AG08395 (cell line): ENCODE measurements around the gene VAC14.
"Not testable (repeated sequence)": the region's sequence is repeated elsewhere in the genome, so short reads cannot be mapped to it uniquely, and the experiment has no call there.

Experiments used
- DNase-seq: peaks from one replicate; pipeline ENCODE4 v3.0.0; 2012; ENCODE audit warnings: mixed read lengths, low spot score

VAC14 gene

GRCh38 chr16:70743791-70744190, 57.2 kb downstream of the VAC14 start:
- no peak for DNase-seq

GRCh38 chr16:70742967-70743366, 58.0 kb downstream of the VAC14 start:
- not testable (repeated sequence) for DNase-seq

DNA sequence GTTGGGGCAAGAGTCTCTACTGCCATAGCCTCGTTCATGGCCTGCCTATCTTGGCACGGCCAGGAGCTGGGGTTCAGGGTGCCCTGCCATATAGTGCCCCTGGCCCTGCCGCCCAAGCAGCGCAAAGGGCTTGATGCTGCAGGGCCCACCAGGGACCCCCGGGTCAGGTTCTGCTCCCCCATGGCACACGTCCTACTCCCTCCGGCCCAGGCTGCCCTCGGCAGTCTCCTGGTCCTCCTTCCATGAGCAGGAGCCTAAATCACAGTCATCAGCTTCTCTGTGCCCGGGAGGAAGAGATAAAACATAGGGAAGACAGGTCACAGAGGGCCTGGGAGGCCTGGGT, 59.2 kb downstream of the VAC14 start:
- DNase-seq: no peak

- DNase-seq: peak; percentile 74
These were observed 59.8 kb downstream of the VAC14 start for GRCh38 chr16:70740914-70741782.

- no peak for DNase-seq
These were observed 60.6 kb downstream of the VAC14 start for GRCh38 chr16:70740174-70740913.

- no peak for DNase-seq
These were observed 61.6 kb downstream of the VAC14 start for GRCh38 chr16:70739389-70739788.

- DNase-seq: peak; percentile 86
These were observed 62.6 kb downstream of the VAC14 start for GRCh38 chr16:70738083-70738977.

DNA sequence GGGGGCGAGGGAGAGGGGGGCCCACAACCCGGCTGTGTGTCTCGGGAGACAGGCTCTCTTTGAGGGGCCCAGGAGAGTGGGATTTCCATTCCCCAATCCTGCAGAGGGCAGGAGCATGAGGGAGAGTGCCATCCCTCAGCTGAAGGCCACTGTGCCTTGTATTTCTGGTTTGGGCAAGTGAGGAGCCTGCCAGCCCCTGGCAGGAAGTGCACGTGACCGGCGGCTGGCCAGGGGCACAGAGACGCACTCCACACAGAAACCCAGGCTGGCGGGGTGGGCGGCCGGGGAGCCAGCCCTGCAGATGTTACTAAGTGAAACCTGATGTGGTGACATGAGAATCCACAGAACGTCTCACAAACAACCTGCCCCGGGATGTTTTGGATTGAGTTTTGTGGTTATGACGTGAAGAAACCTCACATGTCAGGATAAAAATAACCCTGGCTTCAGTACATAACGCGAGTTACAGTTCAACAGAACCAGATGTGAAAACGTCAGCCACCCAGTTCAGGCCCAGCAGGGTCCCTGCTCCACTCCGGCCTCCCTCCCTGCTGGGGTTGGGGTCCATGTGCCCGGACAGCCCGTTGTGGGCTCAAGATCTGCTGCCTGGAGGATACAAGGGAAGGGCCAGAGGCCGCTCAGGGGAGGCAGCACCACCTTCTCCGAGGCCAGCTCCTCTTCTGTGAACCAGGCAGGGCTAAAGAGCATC, 63.4 kb downstream of the VAC14 start:
- peak; percentile 93 for DNase-seq

GRCh38 chr16:70736465-70737376, 64.2 kb downstream of the VAC14 start:
- DNase-seq: no peak

DNA sequence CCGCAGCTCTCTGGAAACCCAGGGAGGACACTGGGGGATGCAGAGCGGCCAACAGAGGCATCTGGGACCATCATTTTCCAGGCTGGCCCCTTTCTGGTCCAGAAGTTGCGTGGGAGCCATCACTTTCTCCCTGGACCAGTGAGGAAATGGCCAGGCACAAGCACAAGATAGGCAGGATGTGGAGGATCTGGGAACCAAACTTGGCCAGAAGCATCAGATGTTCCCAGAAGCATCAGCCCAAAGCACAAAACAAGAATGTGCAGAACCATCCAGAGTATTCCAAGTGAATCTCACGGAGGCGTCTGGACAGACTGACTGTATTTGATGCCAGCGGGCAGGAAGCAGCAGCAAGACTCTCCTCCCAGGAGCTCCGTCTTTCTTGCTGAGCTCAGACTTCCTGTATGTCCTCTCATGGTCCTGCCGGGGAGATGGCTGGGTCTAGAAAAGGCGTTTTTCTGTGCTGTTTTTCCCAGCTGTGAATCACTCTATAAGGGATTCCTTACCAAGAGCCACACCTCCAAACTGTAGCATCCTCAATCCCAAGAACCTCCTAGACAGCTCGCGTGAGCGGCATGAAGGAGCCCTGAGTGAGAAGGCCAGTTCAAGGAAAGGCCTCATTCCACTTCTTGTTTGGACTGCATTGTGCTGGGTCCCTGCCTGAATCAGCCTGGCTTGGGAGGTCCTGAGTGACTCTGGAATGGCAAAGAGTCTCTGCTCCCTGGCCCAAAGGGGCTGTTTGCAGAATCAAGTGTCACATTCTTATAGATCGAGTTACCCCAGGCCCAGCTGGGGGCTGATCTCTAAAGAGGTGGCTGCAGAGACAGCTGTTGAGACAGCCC, 65.6 kb downstream of the VAC14 start:
- peak; percentile 89 for DNase-seq

GRCh38 chr16:70734522-70735095, 66.3 kb downstream of the VAC14 start:
- DNase-seq: no peak

GRCh38 chr16:70730944-70731343, 70.0 kb downstream of the VAC14 start:
- no peak for DNase-seq

DNA sequence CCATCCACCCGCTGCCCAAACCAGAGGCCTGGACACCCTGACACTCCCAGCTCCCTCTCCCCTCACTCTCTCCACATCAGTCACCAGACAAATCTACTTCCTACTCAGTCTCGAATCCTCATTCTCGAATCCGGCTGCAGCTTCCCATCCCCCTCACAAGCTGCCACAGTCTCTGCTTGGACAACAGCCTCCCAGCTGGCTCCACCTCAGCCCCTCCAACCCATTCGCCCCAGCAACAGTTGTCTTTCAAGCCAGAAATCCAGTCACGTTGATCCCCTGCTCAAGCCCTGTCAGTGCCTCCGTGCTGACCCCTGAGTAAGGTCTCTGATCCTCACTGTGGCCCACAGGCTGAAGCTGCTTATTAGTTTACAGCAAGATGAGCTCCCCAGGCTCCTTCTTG, 70.9 kb downstream of the VAC14 start:
- no peak for DNase-seq

DNA sequence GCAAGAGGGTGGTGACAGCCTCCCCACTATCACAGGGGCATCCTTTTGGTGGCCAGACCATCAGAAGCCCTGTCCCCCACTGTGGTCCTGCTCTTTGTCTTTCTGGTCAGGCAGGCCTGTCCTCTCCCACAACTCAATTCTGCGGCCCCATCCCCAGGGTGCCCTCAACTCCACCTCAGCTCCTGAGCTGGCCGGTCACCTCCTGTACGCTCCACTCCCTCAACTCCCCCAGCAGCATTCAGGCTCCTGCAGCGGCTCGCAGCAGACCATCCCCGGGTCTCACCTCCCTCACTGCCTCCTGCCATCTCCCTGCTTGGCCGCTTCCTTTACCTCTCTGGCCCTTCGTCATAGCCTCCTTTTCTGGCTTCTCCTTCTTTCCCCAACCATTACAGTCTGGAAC, 71.7 kb downstream of the VAC14 start:
- no peak for DNase-seq

DNA sequence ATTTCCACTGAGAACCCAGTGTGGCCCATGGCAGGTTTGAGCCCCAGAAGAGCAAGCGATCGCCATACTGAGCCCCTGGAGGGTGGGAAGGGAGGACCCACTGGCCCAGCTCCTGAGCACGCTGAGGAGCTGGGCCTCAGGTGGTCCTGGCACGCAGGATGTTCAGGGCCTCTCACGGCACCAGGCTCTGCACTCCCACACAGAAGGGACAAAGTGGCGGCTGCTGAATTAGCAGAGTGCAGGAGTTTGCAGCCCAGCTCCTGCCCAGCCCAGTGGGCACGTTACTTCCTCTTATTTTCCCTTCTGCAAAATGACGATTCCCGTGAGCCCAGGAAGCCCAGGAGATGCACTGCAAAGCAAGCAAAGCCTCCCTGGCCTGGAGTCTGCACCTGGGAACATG, 72.8 kb downstream of the VAC14 start:
- no peak for DNase-seq

DNA sequence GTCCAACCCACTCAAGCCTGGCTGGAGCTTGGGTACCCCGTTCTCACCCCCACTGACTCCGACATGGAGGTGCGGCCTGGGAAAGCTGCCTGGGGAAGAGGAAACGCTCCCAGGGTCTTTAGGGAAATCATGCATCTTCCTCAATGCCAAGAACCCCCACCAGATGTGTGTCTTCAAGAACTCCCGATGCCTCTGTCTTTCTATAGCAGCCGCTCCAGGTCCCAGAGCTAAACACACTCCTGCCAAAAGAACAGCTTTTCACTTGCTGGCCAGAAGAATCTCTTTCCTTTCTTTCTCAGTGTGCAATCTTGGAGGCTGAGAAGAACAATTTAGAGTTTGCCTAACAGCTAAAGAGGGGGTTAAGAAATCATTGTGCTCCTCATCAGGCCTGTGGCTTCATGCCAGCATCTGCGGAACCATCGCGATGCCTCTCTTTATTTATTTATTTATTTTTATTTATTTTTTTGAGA, 74.0 kb downstream of the VAC14 start:
- DNase-seq: no peak

GRCh38 chr16:70725912-70726828, 74.8 kb downstream of the VAC14 start:
- DNase-seq: no peak
